SK-N-MC (cell line): ENCODE data around the gene LPAR4.

Source experiments
- EZH2 ChIP-seq: fragments of 200-600 bp; sonication (generic); IDR thresholded peaks from one replicate; pipeline ENCODE4 v1.6.1; 2017; ENCODE audit warnings: antibody characterized with exemption
- POLR2AphosphoS5 ChIP-seq: IDR thresholded peaks from 2 replicates; pipeline ENCODE4 v1.6.1; 2012; ENCODE audit warnings: mild to moderate bottlenecking, low read depth, low read length, borderline replicate concordance

- TF ChIP-seq EZH2 (no peak), POLR2AphosphoS5 (no peak)
Observed at GRCh38 chrX:78748846-78749245, 1.3 kb downstream of the LPAR4 start.
